A549 (cell line): ENCODE data around the gene FBXL4.

Source experiments
- CEBPB ChIP-seq, 2 experiments: fragments of >200 bp in 1 of 2; sonication (Bioruptor Twin) in 1 of 2; formaldehyde crosslinking in 1 of 2; IDR thresholded peaks; 2 replicates each; pipeline ENCODE4 v1.6.1; 2012 to 2016
- ELK1 ChIP-seq: fragments of 150-350 bp; IDR thresholded peaks from 2 replicates; pipeline ENCODE4 v1.6.1; 2014; ENCODE audit warnings: low read depth, mild to moderate bottlenecking, low read length
- JUN ChIP-seq, 2 experiments: fragments of >200 bp; sonication (Bioruptor Twin); formaldehyde crosslinking; IDR thresholded peaks; 2 replicates in 1 of 2; 3 replicates in 1 of 2; pipeline ENCODE4 v1.6.1; 2016 to 2017
- JUNB ChIP-seq: fragments of >200 bp; sonication (Bioruptor Twin); formaldehyde crosslinking; IDR thresholded peaks from 2 replicates; pipeline ENCODE4 v1.6.1; 2016
- POLR2A ChIP-seq: IDR thresholded peaks from 2 replicates; pipeline ENCODE4 v1.6.1; 2012; ENCODE audit warnings: mild to moderate bottlenecking, low read length
- RARB ChIP-seq: fragments of 250-450 bp; sonication (Bioruptor Pico); IDR thresholded peaks from 2 replicates; pipeline ENCODE4 v1.8.0; 2021; ENCODE audit warnings: mild to moderate bottlenecking, moderate library complexity
- SMC3 ChIP-seq: fragments of >200 bp; sonication (Bioruptor Twin); formaldehyde crosslinking; IDR thresholded peaks from 3 replicates; pipeline ENCODE4 v1.6.1; 2018; ENCODE audit warnings: inconsistent platforms
- TF ChIP-seq, protein P1 (sequence below): fragments of >200 bp; sonication (Bioruptor Twin); formaldehyde crosslinking; IDR thresholded peaks from 3 replicates; pipeline ENCODE4 v1.5.1; 2016
- TF ChIP-seq, protein P2 (sequence below): fragments of 250-450 bp; sonication (Bioruptor Pico); IDR thresholded peaks from 2 replicates; pipeline ENCODE4 v1.5.0; 2021; ENCODE audit warnings: mild to moderate bottlenecking, moderate library complexity, borderline replicate concordance
- TF ChIP-seq, protein P3 (sequence below): fragments of >200 bp; sonication (Bioruptor Twin); formaldehyde crosslinking; IDR thresholded peaks from 2 replicates; pipeline ENCODE4 v1.6.1; 2016
- TF ChIP-seq, protein P4 (sequence below): fragments of 450-650 bp; IDR thresholded peaks from 2 replicates; pipeline ENCODE4 v1.6.1; 2014; ENCODE audit warnings: antibody characterized with exemption

GRCh38 chr6:98944168-98944567 is 3.6 kb downstream of the FBXL4 start:
- TF ChIP-seq POLR2A (no peak), JUN (IDR thresholded peaks at IDR 0.05) (no peak), JUNB (no peak), CEBPB (IDR thresholded peaks at IDR 0.05) (no peak), RARB (CRISPR knock-in tag) (no peak), SMC3 (no peak), ELK1 (no peak)
- TF ChIP-seq, protein P1, sequence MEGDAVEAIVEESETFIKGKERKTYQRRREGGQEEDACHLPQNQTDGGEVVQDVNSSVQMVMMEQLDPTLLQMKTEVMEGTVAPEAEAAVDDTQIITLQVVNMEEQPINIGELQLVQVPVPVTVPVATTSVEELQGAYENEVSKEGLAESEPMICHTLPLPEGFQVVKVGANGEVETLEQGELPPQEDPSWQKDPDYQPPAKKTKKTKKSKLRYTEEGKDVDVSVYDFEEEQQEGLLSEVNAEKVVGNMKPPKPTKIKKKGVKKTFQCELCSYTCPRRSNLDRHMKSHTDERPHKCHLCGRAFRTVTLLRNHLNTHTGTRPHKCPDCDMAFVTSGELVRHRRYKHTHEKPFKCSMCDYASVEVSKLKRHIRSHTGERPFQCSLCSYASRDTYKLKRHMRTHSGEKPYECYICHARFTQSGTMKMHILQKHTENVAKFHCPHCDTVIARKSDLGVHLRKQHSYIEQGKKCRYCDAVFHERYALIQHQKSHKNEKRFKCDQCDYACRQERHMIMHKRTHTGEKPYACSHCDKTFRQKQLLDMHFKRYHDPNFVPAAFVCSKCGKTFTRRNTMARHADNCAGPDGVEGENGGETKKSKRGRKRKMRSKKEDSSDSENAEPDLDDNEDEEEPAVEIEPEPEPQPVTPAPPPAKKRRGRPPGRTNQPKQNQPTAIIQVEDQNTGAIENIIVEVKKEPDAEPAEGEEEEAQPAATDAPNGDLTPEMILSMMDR = no peak
- TF ChIP-seq, protein P2, sequence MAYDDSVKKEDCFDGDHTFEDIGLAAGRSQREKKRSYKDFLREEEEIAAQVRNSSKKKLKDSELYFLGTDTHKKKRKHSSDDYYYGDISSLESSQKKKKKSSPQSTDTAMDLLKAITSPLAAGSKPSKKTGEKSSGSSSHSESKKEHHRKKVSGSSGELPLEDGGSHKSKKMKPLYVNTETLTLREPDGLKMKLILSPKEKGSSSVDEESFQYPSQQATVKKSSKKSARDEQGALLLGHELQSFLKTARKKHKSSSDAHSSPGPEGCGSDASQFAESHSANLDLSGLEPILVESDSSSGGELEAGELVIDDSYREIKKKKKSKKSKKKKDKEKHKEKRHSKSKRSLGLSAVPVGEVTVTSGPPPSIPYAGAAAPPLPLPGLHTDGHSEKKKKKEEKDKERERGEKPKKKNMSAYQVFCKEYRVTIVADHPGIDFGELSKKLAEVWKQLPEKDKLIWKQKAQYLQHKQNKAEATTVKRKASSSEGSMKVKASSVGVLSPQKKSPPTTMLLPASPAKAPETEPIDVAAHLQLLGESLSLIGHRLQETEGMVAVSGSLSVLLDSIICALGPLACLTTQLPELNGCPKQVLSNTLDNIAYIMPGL (CRISPR knock-in tag) = no peak
- TF ChIP-seq, protein P3, sequence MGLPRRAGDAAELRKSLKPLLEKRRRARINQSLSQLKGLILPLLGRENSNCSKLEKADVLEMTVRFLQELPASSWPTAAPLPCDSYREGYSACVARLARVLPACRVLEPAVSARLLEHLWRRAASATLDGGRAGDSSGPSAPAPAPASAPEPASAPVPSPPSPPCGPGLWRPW = no peak
- TF ChIP-seq, protein P4, sequence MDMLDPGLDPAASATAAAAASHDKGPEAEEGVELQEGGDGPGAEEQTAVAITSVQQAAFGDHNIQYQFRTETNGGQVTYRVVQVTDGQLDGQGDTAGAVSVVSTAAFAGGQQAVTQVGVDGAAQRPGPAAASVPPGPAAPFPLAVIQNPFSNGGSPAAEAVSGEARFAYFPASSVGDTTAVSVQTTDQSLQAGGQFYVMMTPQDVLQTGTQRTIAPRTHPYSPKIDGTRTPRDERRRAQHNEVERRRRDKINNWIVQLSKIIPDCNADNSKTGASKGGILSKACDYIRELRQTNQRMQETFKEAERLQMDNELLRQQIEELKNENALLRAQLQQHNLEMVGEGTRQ = no peak
